Effector memory CD8-positive, alpha-beta T cell (primary cell): ENCODE data around the gene SLC25A21.
"Not testable (repeated sequence)": the region's sequence is repeated elsewhere in the genome, so short reads cannot be mapped to it uniquely, and the experiment has no call there.

Source experiments
- ATAC-seq: fragments of 150-1000 bp; cut with Tn5 transposase; replicated peaks from 2 replicates; pipeline ENCODE4 v1.10.0; 2021; ENCODE audit warnings: mild to moderate bottlenecking, moderate library complexity
- DNase-seq, 3 experiments: peaks; one replicate each; pipeline ENCODE4 v3.0.0; 2021
- H3K27ac Mint-ChIP-seq, 2 donors: one replicate each; pipeline ENCODE4 v1.8.0; 2022; ENCODE audit warnings: mild to moderate bottlenecking in 2 of 2, mixed read lengths in 2 of 2, moderate library complexity in 2 of 2
- H3K27me3 Mint-ChIP-seq, 2 donors: one replicate each; pipeline ENCODE4 v1.8.0; 2022; ENCODE audit warnings: mixed read lengths in 2 of 2
- H3K36me3 Mint-ChIP-seq: one replicate; pipeline ENCODE4 v1.8.0; 2022; ENCODE audit warnings: mild to moderate bottlenecking, moderate library complexity, mixed read lengths; ENCODE audit not compliant: insufficient read depth
- H3K4me1 Mint-ChIP-seq, 2 donors: one replicate each; pipeline ENCODE4 v1.8.0; 2022; ENCODE audit warnings: low read depth in 2 of 2, mixed read lengths in 2 of 2
- H3K4me3 Mint-ChIP-seq, 2 donors: one replicate each; pipeline ENCODE4 v1.8.0; 2022; ENCODE audit warnings: mild to moderate bottlenecking in 2 of 2, mixed read lengths in 2 of 2, moderate library complexity in 2 of 2
- H3K9me3 Mint-ChIP-seq, 2 donors: one replicate each; pipeline ENCODE4 v1.8.0; 2022; ENCODE audit warnings: mixed read lengths in 2 of 2

SLC25A21 gene

DNA sequence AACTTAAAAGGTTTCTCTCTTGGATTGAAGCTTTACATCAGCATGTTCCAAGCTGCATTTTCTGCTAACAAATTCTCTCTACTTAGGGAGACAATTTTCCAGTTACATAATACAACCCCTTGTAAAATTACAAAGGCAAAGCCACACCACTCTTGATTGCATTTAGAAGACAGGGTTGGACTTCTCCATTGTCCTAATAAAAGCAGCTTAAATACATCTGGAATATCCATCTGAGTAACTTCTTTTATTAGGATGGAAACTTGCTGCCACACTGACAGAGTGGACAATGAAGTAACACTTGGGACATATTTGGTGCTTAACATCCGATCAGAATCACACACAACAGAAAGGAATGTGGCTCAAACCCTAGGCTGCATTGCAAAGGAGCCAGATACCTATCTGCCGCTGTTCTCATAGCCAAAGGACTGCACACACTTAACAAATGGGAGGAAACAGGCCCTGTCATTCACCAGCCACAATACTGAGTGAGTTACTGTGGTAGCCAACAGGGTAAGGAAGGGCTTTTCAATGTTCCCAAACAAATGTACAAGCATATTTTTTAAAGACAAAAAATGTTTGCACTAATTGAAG lies 353.5 kb downstream of the SLC25A21 start:
- Mint-ChIP-seq H3K27me3 (no peaks in the 10 kb centered on the region), H3K27ac (no peak overlapping the region), H3K4me3 (no peak overlapping the region), H3K9me3 (peaks cover 7 to 13% of the 10 kb centered on the region in 2 donors), H3K4me1 (no peaks in the 10 kb centered on the region), H3K36me3 (no peaks in the 10 kb centered on the region)
- DNase-seq (no peak), ATAC-seq (no peak)

DNA sequence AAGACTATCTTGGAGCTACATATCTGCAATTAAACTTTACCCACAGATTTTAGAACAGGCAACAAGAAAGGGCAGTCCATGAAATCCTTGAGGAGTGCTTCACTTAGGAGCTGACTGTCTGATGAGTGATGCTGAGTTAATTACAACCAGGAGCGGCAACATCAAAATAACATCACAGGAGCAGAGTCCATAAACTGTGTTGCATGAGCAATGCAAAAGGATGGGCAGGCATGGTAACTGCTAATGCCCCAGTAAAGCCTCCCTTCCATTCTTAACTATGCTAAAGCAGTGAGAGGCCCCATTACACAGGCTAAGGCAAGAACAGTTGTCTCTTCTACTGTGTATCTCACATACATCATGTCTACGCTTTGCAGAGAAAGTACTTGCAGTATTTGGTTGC lies 354.2 kb downstream of the SLC25A21 start:
- ATAC-seq (no peak), DNase-seq (no peak)
- no peaks in the 10 kb centered on the region for H3K27me3 Mint-ChIP-seq
- peaks cover 6 to 7% of the 10 kb centered on the region in 2 donors for H3K9me3 Mint-ChIP-seq
- H3K27ac Mint-ChIP-seq = no peak overlapping the region
- no peak overlapping the region for H3K4me3 Mint-ChIP-seq
- no peaks in the 10 kb centered on the region for H3K4me1 Mint-ChIP-seq
- H3K36me3 Mint-ChIP-seq = no peaks in the 10 kb centered on the region

DNA sequence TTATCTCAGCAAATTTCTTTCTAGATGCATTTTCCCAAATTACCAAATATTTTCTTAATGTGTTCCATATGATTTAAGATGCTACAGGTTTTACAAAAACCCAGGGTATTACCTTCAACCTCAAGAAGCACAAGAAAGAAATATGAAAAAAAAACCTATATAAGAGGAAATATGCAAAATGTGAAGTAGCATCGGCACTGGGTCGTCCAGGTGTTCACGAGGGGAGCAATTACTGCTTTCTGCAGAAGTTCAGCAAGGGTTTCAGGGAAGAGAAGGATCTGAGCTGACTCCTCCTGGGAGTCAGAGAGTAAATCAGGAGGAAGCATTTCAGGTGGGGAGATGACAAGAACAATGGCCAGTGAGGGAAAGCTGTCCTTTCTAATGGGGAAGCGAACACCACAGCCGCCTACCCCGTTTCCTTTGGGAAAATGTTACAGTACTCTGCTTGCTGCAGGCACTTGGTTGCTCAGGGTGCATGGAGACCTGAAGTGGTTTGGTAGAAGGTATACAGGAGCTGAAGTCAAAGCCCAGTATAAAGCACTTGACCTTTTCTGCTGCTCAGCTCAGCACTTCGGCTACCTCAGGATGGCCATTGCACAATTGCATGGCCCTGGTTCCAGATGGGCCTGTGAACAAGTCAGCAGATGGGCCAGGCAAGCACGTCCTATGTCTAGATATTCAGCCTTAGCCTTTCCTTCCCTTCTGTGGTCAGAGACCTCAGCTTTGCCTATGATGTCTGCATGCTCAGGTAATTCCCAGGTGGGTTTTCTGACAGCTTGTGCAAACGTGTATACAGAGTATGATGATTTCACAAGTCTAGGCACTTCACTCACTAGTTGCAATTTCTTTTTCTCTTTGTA lies 355.1 kb downstream of the SLC25A21 start:
- Mint-ChIP-seq H3K4me1 (no peaks in the 10 kb centered on the region), H3K4me3 (no peak overlapping the region), H3K27me3 (no peaks in the 10 kb centered on the region), H3K9me3 (peaks cover 6 to 7% of the 10 kb centered on the region in 2 donors), H3K27ac (no peak overlapping the region), H3K36me3 (no peaks in the 10 kb centered on the region)
- no peak for DNase-seq
- ATAC-seq = no peak

DNA sequence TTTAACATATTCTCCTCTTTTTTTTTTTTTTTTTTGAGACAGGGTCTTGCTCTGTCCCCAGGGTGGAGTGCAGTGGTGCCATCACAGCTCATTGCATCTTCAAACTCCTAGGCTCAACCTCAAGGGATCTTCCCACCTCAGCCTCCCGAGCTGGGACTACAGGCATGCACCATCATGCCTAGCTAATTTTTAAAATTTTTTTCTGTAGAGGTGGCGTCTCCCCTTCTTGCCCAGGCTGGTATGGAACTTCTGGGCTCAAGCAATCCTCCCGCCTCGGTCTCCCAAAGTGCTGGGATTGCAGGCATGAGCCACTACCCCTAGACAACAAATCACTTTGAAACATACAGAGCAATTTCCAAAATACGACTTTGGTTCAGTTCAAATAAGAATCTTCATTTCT lies 355.9 kb downstream of the SLC25A21 start:
- Mint-ChIP-seq H3K27me3 (no peaks in the 10 kb centered on the region), H3K9me3 (peaks cover 6 to 7% of the 10 kb centered on the region in 2 donors), H3K4me3 (no peak overlapping the region), H3K27ac (no peak overlapping the region), H3K4me1 (no peaks in the 10 kb centered on the region), H3K36me3 (no peaks in the 10 kb centered on the region)
- DNase-seq (no peak), ATAC-seq (no peak)

DNA sequence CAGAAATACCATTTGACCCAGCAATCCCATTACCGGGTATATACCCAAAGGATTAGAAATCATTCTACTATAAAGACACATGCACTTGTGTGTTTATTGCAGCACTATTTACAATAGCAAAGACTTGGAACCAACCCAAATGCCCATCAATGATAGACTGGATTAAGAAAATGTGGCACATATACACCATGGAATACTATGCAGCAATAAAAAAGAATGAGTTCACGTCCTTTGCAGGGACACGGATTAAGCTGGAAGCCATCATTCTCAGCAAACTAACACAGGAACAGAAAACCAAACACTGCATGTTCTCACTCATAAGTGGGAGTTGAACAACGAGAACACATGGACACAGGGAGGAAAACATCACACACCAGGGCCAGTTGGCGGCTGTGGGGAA lies 357.6 kb downstream of the SLC25A21 start:
- peaks cover 11 to 14% of the 10 kb centered on the region in 2 donors for H3K9me3 Mint-ChIP-seq
- H3K4me3 Mint-ChIP-seq, H3K36me3 Mint-ChIP-seq, H3K4me1 Mint-ChIP-seq, ATAC-seq, DNase-seq, H3K27me3 Mint-ChIP-seq, H3K27ac Mint-ChIP-seq: not testable (repeated sequence)

DNA sequence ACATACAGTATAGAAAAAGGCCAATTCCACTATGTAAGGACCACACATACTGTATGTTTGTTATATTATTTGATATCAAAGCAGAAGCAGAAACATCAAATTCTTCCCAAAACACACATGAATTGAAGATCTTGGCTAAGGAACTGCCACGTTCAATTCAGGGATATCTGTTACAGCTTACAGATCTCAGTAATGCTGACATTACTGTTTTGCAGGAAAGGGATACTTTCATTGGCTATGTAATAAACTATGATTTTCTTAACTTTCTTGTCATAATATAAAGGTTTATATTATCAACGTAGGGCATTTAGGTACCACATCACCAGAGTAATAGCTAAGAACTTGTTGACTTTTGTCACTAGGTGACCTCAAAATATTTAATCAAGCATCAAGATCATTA lies 362.2 kb downstream of the SLC25A21 start:
- H3K36me3 Mint-ChIP-seq = no peaks in the 10 kb centered on the region
- H3K27ac Mint-ChIP-seq = no peak overlapping the region
- no peaks in the 10 kb centered on the region for H3K4me1 Mint-ChIP-seq
- no peak overlapping the region for H3K4me3 Mint-ChIP-seq
- no peak for DNase-seq
- H3K9me3 Mint-ChIP-seq = peaks cover 6 to 8% of the 10 kb centered on the region in 2 donors
- ATAC-seq = no peak
- no peaks in the 10 kb centered on the region for H3K27me3 Mint-ChIP-seq

DNA sequence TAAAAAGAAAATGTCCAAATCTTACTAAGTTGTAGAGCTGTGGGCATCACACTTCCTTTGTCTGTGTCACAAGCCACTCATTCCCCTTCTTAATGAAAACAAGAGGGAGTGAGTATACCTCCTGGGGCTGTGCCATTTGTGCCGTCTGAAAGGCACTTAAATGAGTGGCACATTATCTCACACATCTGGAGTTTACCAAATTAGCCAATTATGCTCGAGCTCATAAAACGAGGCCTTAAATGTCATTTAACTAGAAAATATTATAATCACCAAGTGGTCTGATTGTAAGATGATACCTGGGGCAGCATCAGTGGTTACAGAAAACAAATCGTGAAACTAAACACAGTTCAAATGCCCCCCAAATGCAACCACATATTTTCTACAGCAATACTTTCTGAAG lies 364.7 kb downstream of the SLC25A21 start:
- Mint-ChIP-seq H3K27ac (no peak overlapping the region), H3K36me3 (no peaks in the 10 kb centered on the region), H3K27me3 (no peaks in the 10 kb centered on the region), H3K4me1 (no peaks in the 10 kb centered on the region), H3K9me3 (peaks cover 6 to 8% of the 10 kb centered on the region in 2 donors), H3K4me3 (no peak overlapping the region)
- ATAC-seq (no peak), DNase-seq (no peak)

DNA sequence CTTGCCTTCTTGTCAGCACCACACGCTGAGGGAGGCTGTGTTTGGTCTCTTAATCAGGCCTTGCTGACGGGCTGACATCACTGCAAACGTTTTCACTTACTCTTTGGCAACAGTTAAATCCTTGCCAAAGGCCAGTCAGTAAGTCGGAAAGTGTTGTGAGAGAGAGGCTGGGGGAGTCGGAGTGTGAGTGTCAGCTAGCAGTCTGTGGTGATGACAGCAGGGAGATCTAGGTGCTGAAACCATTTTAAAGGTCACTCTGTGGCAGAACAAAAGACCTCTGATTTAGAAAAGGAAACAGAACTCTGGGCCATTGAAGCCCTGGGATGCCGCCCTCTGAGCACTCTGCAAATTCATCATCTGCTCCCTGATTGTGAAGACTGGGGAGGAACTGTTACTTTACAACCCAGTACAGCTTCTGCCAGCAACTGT lies 367.3 kb downstream of the SLC25A21 start:
- Mint-ChIP-seq H3K4me1 (no peaks in the 10 kb centered on the region), H3K27me3 (no peaks in the 10 kb centered on the region), H3K27ac (no peak overlapping the region), H3K4me3 (no peak overlapping the region), H3K9me3 (peaks cover 3 to 7% of the 10 kb centered on the region in 2 donors), H3K36me3 (no peaks in the 10 kb centered on the region)
- ATAC-seq (no peak), DNase-seq (no peak)

DNA sequence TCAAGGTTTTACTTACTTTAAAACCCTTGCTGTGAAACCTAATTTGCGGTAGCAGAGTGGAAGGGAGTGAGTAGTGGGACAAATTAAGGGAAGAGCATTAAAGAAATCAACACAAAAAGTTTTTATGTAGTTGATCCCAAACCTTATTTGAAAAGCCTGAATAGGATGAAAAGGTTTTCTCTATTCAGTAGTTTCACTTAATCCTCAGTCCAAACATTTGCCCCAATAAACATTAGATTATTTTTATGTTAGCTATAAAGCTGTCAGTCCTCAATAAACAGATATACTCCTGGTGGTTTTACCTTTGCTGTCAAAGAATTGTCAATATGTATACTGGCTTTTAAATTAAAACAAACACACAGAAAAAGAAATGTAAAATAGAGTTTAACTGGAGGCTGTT lies 374.8 kb downstream of the SLC25A21 start:
- ATAC-seq (no peak), DNase-seq (no peak)
- Mint-ChIP-seq H3K9me3 (peaks cover 2 to 12% of the 10 kb centered on the region in 2 donors), H3K4me1 (no peaks in the 10 kb centered on the region), H3K27me3 (no peaks in the 10 kb centered on the region), H3K36me3 (no peaks in the 10 kb centered on the region), H3K4me3 (no peak overlapping the region), H3K27ac (no peak overlapping the region)

DNA sequence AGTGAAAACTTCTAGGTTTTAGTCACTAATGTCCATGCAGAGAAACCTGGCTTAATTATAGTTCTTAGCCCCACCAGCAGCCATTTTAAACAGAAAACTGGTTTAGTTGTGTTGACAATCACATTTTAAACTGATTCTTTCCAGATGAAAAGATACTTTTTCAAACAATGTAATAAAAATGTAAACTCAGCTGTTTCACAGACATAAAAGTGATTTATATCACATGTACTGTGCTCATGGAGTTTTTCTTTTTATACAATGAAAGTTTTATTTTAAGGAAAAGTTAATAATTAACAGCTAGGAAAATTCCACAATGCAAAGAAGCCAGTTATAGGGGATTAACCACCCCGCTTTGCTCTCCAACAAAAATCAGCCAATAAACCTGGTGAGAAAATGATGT lies 381.0 kb downstream of the SLC25A21 start:
- Mint-ChIP-seq H3K27me3 (no peaks in the 10 kb centered on the region), H3K4me1 (no peaks in the 10 kb centered on the region), H3K27ac (no peak overlapping the region), H3K36me3 (peaks cover 2% of the 10 kb centered on the region), H3K4me3 (no peak overlapping the region), H3K9me3 (peaks cover 3 to 7% of the 10 kb centered on the region in 2 donors)
- ATAC-seq = no peak
- no peak for DNase-seq

DNA sequence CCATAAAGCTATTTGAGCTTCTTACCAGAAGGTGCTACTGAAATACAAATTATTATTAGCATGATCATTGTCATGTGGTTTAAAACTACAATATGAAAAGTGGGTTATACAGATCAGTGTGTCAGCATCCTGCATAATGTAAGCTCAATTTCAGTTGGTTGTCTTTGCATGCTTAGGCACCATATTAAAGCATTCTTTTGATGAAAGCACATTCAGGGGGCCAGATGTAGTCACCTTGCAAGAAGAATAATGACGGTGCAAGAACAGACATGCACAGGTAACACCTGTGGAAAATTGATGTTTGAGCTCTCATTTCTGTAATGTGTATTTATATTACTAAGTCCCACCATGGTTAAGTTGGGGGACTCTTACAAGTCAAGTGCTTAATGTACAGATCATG lies 386.9 kb downstream of the SLC25A21 start:
- Mint-ChIP-seq H3K36me3 (no peaks in the 10 kb centered on the region), H3K27ac (no peak overlapping the region), H3K4me3 (no peak overlapping the region), H3K9me3 (peaks cover 1 to 10% of the 10 kb centered on the region in 2 donors), H3K4me1 (no peaks in the 10 kb centered on the region), H3K27me3 (no peaks in the 10 kb centered on the region)
- no peak for ATAC-seq
- no peak for DNase-seq

DNA sequence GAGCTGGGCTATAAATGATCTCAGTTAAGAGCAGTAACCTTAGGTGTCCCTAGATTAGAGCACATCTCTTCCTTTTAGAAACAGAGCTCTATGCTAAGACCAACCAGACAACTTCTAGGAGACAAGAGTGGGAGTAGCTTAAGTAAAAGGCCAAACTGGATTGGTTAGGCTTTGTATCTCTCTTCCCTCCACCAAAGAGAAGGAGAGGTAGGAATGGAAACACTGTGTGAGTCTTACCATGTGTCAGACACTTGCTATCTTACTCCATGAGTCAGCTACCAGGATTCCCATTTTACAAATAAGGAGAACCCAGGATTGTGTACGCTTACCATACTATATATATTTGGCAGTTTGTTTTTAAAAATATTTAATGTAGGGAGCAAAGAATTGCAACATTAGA lies 387.9 kb downstream of the SLC25A21 start:
- H3K4me1 Mint-ChIP-seq = no peaks in the 10 kb centered on the region
- H3K9me3 Mint-ChIP-seq = peaks cover 3 to 18% of the 10 kb centered on the region in 2 donors
- no peaks in the 10 kb centered on the region for H3K27me3 Mint-ChIP-seq
- H3K4me3 Mint-ChIP-seq = no peak overlapping the region
- DNase-seq (no peak), ATAC-seq (no peak)
- H3K36me3 Mint-ChIP-seq = no peaks in the 10 kb centered on the region
- H3K27ac Mint-ChIP-seq = no peak overlapping the region

DNA sequence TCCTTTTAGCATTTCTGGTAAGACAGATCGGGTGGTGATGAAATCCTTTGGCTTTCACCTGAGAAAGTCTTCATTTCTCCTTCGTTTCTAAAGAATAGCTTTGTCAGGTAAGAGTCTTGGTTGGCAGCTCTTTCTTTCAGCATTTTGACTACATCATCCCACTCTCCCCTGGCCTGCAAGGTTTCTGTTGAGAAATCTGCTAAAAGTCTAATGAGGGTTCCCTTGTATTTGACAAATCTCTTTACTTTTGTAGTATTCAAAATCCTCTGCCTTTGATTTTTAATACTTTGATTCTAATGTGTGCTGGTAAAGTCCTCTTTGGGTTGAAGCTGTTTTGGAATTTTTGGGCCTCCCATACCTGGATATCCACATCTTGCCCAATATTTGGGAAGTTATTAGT lies 390.5 kb downstream of the SLC25A21 start:
- no peak for DNase-seq
- Mint-ChIP-seq H3K4me3 (no peak overlapping the region), H3K4me1 (no peaks in the 10 kb centered on the region), H3K36me3 (no peaks in the 10 kb centered on the region), H3K27ac (no peak overlapping the region), H3K9me3 (peaks cover 7 to 18% of the 10 kb centered on the region in 2 donors), H3K27me3 (no peaks in the 10 kb centered on the region)
- no peak for ATAC-seq

DNA sequence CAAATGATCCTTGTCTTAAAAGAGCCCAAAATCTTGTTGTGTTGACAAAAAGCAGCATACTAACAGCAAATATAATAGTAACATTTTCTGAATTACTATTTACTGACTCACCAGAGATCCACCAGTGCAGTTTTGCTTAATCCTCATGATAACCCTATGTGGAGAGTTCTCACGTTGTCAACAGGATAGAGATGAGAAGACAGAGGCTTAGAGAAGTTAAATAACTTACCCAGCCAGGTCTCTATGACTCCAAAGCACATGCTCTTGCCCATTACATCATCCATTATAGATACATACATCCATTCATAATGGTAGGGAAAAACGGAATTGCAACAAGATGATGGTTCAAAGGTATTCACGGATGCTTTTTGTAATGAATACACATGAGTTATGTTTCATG lies 398.8 kb downstream of the SLC25A21 start:
- ATAC-seq = no peak
- Mint-ChIP-seq H3K4me1 (no peaks in the 10 kb centered on the region), H3K9me3 (peaks cover 0 to 7% of the 10 kb centered on the region in 2 donors), H3K27ac (no peak overlapping the region), H3K36me3 (no peaks in the 10 kb centered on the region), H3K27me3 (no peaks in the 10 kb centered on the region), H3K4me3 (no peak overlapping the region)
- no peak for DNase-seq
